ENCODE measurements around the gene PTPRB.

DNA sequence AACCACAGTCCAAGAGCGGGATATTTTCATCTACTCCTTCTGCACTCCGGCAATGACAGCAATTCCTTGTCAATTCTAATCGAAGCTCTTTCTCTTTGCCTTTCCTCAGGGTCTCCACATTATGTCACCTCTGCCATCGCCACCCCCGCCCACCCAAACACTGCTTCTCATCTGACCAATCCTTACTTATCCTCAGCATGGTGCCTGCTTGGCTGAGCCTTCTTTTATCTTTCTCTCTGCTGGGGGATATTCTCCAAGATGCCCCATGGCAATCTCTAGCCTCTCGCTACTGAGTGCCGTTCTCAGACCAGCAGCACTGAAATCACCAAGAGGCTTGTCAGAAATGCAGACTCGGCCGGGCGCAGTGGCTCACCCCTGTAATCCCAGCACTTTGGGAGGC, 100.6 kb downstream of the PTPRB start:
- TF ChIP-seq, protein P1, sequence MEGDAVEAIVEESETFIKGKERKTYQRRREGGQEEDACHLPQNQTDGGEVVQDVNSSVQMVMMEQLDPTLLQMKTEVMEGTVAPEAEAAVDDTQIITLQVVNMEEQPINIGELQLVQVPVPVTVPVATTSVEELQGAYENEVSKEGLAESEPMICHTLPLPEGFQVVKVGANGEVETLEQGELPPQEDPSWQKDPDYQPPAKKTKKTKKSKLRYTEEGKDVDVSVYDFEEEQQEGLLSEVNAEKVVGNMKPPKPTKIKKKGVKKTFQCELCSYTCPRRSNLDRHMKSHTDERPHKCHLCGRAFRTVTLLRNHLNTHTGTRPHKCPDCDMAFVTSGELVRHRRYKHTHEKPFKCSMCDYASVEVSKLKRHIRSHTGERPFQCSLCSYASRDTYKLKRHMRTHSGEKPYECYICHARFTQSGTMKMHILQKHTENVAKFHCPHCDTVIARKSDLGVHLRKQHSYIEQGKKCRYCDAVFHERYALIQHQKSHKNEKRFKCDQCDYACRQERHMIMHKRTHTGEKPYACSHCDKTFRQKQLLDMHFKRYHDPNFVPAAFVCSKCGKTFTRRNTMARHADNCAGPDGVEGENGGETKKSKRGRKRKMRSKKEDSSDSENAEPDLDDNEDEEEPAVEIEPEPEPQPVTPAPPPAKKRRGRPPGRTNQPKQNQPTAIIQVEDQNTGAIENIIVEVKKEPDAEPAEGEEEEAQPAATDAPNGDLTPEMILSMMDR (IDR thresholded peaks at IDR 0.05; ENCODE audit: poor library complexity) = no peak
- TF ChIP-seq EZH2 (IDR thresholded peaks at IDR 0.05; ENCODE audit: borderline replicate concordance) (no peak), EZH2phosphoT487 (IDR thresholded peaks at IDR 0.05; ENCODE audit: low read depth, severe bottlenecking, unreplicated experiment) (no peak)

All from hepatocyte (in vitro differentiated cells).